Effector CD8-positive, alpha-beta T cell (primary cell): Measurements from ENCODE around the gene MFAP5.
"Not testable (repeated sequence)": the region's sequence is repeated elsewhere in the genome, so short reads cannot be mapped to it uniquely, and the experiment has no call there.

Experiments used
- DNase-seq: peaks from one replicate; lab custom pipeline; 2025; lab: John Stamatoyannopoulos, UW

Gene MFAP5

GRCh38 chr12:8629486-8630033 lies 33.1 kb downstream of the MFAP5 start:
- DNase-seq, result no peak

DNA sequence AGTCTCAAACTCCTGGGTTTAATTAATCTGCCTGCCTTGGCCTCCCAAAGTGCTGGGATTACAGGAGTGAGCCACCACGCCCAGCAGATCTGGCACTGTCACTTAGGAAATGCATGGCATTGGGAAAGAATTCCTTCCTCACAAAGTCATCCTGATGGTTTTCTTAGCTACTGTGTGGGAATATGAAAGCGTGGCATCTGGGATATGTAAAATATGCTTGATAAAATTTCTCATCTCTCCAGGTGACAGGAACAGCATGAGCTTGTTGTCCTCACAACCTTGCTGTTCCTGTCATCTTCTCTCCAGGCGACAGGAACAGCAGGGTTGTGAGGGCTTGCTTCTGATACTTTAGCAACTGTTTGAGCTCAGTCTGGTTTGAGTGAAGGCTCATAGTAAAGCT lies 33.9 kb downstream of the MFAP5 start:
- no peak for DNase-seq

GRCh38 chr12:8624750-8625149 lies 37.9 kb downstream of the MFAP5 start:
- DNase-seq, result not testable (repeated sequence)

DNA sequence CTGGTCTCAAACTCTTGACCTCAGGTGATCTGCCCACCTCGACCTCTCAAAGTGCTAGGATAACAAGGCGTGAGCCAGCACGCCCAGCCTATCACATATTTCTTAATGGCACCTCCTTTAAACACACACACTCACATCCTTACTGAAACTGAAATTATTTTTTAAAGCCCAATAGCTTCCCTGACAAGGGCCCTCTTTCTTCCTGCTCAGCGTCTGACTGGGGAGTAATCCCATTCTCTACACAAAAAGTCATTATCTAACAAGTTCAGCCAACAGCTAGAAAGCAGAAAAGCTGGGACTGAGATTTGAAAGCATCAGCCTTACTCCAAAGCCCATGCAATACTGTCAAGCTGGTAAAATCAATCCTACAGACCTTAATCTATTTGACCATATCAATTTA lies 40.0 kb downstream of the MFAP5 start:
- DNase-seq, result no peak

DNA sequence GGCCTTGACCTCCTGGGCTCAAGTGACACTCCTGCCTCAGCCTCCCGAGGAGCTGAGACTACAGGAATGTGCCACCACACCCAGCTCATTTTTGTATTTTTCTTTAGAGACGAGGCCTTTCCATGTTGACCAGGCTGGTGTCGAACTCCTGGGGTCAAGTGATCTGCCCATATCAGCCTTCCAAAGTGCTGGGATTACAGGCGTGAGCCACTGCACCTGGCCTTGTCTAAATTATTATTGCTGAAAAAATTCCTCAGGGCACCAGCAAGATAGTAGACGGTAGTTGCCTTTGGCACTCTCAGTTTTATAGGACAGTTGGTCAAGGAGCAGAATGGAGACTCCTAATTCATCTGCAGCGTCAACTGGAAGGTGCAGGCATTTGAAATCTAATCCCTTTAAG lies 47.4 kb downstream of the MFAP5 start:
- DNase-seq, result no peak

DNA sequence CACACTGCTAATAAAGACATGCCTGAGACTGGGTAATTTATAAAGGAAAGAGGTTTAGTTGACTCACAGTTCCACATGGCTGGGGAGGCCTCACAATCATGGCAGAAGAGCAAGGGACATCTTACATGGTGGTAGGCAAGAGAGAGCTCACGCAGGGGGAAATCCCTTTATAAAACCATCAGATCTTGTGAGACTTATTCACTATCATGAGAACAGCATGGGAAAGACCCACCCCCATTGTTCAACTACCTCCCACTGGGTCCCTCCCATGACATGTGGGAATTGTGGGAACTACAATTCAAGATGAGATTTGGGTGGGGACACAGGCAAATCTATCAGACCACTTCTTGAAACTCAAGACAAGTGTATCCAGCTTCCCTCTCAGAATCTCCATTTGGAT lies 48.7 kb downstream of the MFAP5 start:
- not testable (repeated sequence) for DNase-seq

- DNase-seq, result no peak
These were observed 50.0 kb downstream of the MFAP5 start, which contains the start of gene AICDA for GRCh38 chr12:8612629-8613028. Gene AICDA (minus strand): TSS chr12:8612859. CDS start chr12:8612767, 92 bp downstream.

GRCh38 chr12:8609061-8609570 lies 53.5 kb downstream of the MFAP5 start:
- DNase-seq, result no peak

DNA sequence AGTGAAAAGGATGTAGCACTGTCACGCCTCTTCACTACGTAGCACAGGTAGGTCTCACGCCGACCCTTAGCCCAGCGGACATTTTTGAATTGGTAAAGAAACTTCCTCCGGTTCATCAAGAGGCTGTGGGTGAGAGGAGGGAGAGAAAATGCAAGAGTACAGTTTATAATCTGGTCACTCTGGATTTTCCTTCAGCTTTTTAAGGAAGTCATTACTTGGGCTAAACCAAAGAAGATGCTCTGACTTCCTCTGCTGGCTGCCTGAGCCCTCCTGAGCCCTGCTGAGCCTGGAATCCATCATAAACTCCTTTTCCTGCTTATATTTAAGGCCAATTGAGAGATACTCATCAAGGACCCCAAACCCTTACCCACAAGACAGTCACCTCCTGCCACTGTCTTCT lies 55.7 kb downstream of the MFAP5 start:
- DNase-seq, result no peak

- DNase-seq, result no peak
These were observed 57.6 kb downstream of the MFAP5 start for GRCh38 chr12:8605057-8605456.

- DNase-seq, result no peak
These were observed 58.8 kb downstream of the MFAP5 start for GRCh38 chr12:8603856-8604255.

GRCh38 chr12:8603286-8603685 lies 59.3 kb downstream of the MFAP5 start:
- no peak for DNase-seq

DNA sequence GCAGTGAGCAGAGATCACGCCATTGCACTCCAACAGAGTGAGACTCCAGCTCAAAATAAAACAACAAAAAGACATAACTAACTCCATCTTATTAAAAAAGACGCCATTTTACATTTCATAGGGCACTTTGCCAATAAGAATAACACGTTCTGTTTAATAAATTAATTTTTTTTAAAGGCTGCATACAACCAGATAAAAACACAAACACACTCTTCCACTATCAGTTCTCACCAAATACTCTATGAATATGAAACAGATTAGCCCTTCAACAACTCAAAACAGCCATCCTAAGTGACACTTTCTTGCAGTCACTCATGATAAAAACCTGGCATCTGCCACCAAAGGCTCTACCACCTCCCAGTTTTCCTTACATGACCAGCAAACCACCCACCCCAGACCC lies 66.1 kb downstream of the MFAP5 start:
- no peak for DNase-seq
